ENCODE measurements around the gene DNAJB5.

DNA sequence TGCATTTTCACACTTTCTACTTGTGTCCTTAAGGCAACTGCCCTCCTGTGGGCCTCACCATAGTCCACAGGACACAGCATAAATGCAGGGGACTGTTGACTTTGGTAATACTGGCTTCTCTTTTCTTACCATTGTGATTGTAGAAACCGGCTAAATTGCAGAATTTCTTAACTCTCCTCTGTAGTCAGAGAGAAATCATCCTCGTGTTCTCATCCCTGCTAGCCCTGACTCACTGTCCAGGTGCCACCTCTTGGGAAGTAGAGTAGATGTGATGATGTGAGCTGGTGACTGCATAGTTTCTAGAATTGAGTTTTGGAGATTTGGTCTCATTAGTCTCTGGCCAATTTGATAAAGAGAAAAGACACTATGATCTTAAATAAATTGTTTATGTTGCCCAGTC lies 26.0 kb upstream of the DNAJB5 start:
- TF ChIP-seq NFIC (IDR thresholded peaks at IDR 0.05) (no peak), FOXM1 (IDR thresholded peaks at IDR 0.05; ENCODE audit: borderline replicate concordance, low read depth) (no peak), EP300 (IDR thresholded peaks at IDR 0.05; ENCODE audit: borderline replicate concordance) (no peak), RAD21 (IDR thresholded peaks at IDR 0.05; ENCODE audit: low read depth) (no peak), TAF1 (IDR thresholded peaks at IDR 0.05; ENCODE audit: low read depth) (no peak)
- TF ChIP-seq, protein P1, sequence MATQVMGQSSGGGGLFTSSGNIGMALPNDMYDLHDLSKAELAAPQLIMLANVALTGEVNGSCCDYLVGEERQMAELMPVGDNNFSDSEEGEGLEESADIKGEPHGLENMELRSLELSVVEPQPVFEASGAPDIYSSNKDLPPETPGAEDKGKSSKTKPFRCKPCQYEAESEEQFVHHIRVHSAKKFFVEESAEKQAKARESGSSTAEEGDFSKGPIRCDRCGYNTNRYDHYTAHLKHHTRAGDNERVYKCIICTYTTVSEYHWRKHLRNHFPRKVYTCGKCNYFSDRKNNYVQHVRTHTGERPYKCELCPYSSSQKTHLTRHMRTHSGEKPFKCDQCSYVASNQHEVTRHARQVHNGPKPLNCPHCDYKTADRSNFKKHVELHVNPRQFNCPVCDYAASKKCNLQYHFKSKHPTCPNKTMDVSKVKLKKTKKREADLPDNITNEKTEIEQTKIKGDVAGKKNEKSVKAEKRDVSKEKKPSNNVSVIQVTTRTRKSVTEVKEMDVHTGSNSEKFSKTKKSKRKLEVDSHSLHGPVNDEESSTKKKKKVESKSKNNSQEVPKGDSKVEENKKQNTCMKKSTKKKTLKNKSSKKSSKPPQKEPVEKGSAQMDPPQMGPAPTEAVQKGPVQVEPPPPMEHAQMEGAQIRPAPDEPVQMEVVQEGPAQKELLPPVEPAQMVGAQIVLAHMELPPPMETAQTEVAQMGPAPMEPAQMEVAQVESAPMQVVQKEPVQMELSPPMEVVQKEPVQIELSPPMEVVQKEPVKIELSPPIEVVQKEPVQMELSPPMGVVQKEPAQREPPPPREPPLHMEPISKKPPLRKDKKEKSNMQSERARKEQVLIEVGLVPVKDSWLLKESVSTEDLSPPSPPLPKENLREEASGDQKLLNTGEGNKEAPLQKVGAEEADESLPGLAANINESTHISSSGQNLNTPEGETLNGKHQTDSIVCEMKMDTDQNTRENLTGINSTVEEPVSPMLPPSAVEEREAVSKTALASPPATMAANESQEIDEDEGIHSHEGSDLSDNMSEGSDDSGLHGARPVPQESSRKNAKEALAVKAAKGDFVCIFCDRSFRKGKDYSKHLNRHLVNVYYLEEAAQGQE (IDR thresholded peaks at IDR 0.05; ENCODE audit: low read depth): no peak
